CD4-positive, alpha-beta T cell treated with Interleukin-10 for 1 hour (primary cell): Measurements from ENCODE around the gene CACNA1F.

Experiments used
- DNase-seq: peaks from one replicate; pipeline ENCODE4 v3.0.0-alpha.2; 2020

The CACNA1F gene

DNA sequence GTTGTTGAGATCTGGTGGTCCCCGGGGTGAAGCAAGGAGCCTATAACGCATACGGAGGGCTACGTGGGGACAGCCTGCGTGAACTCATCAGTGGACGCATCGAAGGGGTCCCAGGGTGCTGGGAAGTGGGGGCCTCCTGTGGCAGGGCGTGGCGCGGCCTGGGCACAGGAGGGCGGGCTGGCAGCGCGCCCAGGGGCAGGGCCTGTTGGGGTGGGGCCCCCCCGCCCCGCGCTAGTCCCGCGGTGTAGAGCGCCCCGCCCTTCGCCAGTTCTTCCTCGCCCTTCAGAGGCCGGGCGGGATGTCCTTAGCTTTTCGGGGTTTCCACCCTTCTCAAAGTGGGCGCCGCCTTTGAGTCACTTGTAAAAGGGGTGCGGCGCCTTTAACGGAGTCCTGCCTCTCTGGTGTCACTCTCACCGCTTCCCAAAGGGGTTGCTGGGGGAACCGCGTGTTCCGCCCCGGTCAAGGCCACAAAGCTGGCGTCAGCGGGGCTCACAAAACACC lies 60.8 kb downstream of the CACNA1F start:
- peak; percentile 78 for DNase-seq

DNA sequence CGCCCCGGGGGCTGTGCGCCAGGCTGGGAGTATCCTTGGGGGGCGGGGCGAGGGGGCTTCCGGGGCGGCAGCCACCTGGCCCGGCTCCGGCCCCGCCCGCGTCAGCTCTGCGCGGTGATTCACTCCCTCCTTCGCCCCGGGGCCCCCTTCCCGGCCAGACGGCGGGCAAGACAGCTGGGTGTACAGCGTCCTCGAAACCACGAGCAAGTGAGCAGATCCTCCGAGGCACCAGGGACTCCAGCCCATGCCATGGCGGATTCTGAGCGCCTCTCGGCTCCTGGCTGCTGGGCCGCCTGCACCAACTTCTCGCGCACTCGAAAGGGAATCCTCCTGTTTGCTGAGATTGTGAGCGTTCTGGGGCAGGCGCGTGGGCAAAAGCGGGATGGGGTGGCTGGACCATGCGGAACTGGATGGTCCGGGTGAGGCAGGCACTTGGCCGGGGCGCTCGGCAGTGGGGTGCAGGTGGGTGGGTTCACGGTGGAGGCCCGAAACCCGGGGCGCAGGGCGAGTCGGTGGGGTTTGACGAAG lies 61.3 kb downstream of the CACNA1F start, which contains the start of gene PLP2:
Gene PLP2 (plus strand): TSS at position 147 of the 528 bp plus-strand sequence. CDS start 103 bp downstream, at position 250.
- peak; percentile 71 for DNase-seq

- no peak for DNase-seq
Measured at GRCh38 chrX:49167740-49168108, 65.4 kb downstream of the CACNA1F start.

- peak; percentile 76 for DNase-seq
Measured at GRCh38 chrX:49166914-49167739, 66.0 kb downstream of the CACNA1F start.

- DNase-seq, result peak; percentile 82
Measured at GRCh38 chrX:49165901-49166881, 66.9 kb downstream of the CACNA1F start.

DNA sequence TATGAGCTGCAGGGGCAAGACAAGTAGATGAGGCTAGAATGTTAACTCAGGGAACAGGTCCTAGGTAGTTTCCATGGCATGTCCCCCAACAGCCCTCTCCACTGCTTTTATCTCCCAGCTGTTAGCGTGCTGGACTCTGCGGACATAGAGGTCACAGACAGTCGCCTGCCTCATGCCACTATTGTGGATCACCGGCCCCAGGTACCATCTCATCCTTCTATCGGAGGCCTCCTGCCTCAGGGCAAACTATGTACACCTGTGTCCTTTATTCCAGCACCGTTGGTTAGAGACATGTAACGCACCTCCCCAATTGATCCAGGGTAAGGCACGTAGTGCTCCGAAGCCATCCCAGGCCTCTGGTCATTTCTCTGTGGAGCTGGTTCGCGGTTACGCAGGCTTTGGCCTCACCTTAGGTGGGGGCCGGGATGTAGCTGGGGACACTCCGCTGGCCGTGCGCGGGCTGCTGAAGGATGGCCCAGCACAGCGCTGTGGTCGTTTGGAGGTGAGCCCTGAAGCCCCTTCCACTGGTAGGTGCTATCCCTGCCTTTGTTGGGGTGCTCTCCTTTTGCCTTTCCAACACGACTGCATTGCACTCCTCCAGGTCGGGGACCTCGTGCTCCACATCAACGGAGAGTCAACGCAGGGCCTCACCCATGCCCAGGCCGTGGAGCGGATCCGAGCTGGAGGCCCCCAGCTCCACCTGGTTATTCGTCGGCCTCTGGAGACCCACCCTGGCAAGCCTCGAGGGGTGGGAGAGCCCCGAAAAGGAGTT lies 68.4 kb downstream of the CACNA1F start:
- DNase-seq, result no peak

DNA sequence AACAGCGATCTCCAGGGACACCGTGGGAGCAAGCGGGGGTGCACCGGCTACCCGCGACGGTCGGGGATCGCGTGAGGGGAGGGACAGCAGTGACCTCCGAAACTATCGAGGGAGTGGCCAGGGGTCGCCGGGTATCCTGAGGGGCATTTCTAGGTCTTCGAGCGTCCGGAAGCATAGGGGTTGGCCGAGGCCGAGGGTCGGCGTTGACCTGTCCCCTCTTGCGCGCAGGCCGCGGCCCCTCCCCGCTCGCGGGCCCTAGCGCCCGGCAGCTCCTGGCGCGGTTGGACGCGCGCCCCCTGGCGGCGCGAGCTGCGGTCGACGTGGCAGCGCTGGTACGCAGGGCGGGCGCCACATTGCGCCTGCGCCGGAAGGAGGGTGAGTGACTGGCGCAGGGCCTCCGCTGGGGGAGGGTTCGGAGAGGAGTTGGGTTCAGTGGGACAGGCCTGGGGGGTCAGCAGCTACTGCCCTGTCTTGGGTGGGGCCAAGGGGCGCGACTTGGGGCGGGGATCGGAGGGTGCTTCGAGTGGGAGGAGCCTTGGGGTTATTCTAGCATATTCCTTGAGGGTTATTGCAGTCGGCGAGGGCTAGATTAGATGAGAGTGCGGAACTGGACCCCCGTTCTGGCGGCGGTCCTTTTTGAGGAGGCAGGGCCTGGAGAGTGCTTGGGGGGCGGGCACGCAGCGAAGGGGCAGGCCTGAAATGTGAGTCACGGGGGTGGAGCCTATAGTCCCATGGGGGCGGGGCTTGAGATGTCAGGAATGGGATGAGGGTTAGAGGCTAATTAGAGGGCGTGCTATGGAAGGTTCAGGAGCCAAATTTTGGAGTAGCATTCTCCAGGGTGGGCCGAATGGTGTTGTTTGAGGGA lies 69.4 kb downstream of the CACNA1F start:
- DNase-seq, result peak; percentile 88

DNA sequence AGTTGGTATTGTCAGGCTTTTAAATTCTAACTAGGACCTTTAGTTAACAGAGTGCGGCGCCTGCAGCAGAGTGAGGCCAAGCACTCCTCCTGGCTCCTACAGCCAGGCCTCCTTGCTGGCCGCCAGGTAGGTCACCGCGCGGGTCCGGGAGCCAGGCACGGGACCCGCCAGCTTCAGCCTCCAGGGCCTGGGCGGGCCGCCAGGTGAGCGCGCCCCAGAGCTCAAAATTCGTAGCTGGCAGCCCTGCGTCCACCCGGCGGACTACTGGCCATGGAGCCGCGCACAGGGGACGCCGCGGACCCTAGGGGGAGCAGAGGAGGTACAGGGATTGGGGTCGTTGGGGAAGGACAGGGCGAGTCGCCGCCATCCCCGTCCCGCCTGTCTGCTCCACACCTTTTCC lies 70.5 kb downstream of the CACNA1F start, which contains the start of gene MAGIX:
Gene MAGIX (plus strand): TSS at position 139 of the 400 bp plus-strand sequence. CDS start 132 bp downstream, at position 271.
- no peak for DNase-seq

GRCh38 chrX:49161632-49162031 lies 71.5 kb downstream of the CACNA1F start:
- no peak for DNase-seq

- no peak for DNase-seq
Measured at GRCh38 chrX:49160908-49161307, 72.2 kb downstream of the CACNA1F start.

DNA sequence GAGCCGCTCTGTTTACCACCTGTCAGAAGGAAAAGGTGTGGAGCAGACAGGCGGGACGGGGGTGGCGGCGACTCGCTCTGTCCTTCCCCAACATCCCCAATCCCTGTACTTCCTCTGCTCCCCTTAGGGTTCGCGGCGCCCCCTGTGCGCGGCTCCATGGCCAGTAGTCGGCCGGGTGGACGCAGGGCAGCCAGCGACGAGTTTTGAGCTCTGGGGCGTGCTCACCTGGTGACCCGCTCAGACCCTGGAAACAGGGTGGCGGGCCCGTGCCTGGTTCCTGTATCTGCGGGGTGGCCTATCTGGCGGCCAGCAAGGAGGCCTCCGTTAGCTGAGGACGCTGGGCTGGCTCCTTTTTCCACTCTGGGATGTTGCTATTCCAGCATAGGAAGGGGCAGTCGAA lies 75.9 kb downstream of the CACNA1F start:
- no peak for DNase-seq

DNA sequence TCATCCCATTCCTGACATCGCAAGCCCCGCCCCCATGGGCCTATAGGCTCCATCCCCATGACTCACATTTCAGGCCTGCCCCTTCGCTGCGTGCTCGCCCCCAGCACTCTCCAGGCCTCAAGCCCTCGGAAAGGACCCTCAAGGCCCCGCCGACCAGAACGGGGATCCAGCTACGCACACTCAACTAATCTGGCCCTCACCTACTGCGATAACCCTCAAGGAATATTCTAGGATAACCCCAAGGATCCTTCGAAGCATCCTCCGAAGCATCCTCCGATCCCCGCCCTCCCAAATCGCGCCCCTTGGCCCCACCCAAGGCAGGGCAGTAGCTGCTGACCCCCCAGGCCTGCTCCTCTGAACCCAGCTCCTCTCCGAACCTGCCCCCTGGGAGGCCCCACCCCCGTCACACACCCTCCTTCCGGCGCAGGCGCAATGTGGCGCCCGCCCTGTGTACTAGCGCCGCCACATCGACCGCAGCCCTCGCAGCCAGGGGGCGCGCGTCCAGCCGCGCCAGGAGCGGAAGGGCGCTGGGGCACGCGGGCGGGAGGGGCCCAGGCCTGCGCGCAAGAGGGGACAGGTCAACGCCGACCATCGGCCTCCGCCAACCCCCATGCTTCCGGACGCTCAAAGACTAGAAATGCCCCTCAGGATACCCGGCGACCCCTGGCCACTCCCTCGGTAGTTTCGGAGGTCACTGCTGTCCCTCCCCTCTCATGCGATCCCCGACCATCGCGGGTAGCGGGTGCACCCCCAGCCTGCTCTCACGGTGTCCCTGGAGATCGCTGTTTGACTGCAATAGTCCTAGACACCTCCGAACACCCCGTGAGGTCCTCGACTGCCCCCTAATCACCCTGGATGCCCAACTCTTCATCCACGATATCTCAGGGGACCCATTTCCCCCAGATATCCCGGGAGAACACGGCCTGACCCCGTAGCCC lies 77.0 kb downstream of the CACNA1F start:
- peak; percentile 89 for DNase-seq

DNA sequence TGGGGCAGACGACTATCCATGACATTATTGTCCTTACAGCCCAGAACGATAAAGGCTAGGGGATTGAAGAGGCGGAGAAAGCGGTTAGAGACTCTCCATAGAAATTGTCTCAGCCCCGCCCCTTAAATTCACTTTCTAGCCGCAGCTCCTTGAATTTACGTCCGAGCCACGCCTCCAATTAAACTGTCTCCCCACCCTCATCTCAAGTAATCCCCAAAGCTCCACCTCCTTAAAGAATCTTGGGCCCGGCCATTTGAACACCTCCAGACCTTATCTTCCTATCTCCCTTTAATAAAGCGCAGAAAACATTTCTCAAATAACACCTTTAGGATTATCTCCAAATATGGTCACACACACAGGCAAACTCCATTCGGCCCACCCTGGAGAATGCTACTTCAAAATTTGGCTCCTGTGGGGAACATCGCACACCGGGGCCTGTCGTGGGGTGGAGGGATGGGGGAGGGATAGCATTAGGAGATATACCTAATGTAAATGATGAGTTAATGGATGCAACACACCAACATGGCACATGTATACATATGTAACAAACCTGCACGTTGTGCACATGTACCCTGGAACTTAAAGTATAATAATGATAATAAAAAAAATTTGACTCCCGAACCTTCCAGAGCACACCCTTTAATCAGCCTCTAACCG lies 77.8 kb downstream of the CACNA1F start:
- peak; percentile 58 for DNase-seq
